Measurements from ENCODE around the gene CIT. TPM values are rescaled to one million over a fixed set of nuclear protein-coding genes. Genes with fewer than 3 reads are reported as not detected.
A peak's percentile ranks its signal among the peaks of the same experiment; 100 is the strongest.
"Not testable (repeated sequence)": the region's sequence is repeated elsewhere in the genome, so short reads cannot be mapped to it uniquely, and the experiment has no call there.

Gene CIT
- total RNA-seq, 4 donors from 2014 or later, result under 0.01 to 28.1 (median 5.8) TPM

GRCh38 chr12:119901670-119902069 is 24.6 kb upstream of the CIT start:
- Histone ChIP-seq H3K36me3 (no peaks in the 10 kb centered on the region), H3K4me1 (no peaks in the 10 kb centered on the region), H3K27ac (no peak overlapping the region), H3K4me3 (no peak overlapping the region), H3K27me3 (no peaks in the 10 kb centered on the region), H3K9me3 (no peaks in the 10 kb centered on the region)
- intact Hi-C loops (cut with DNase I; ENCODE audit: low total_unique reads), result no loop called here
- TF ChIP-seq POLR2A (IDR thresholded peaks at IDR 0.05), result no peak
- TF ChIP-seq CTCF (IDR thresholded peaks at IDR 0.05), result no peak
- DNase-seq, result no peak

GRCh38 chr12:119894916-119895315 is 17.8 kb upstream of the CIT start:
- Histone ChIP-seq H3K4me3 (no peak overlapping the region), H3K4me1 (no peaks in the 10 kb centered on the region), H3K9me3 (no peaks in the 10 kb centered on the region), H3K27me3 (no peaks in the 10 kb centered on the region), H3K36me3 (no peaks in the 10 kb centered on the region), H3K27ac (no peak overlapping the region)
- TF ChIP-seq POLR2A (IDR thresholded peaks at IDR 0.05), result no peak
- intact Hi-C loops (cut with DNase I; ENCODE audit: low total_unique reads), result no loop called here
- DNase-seq, result no peak

DNA sequence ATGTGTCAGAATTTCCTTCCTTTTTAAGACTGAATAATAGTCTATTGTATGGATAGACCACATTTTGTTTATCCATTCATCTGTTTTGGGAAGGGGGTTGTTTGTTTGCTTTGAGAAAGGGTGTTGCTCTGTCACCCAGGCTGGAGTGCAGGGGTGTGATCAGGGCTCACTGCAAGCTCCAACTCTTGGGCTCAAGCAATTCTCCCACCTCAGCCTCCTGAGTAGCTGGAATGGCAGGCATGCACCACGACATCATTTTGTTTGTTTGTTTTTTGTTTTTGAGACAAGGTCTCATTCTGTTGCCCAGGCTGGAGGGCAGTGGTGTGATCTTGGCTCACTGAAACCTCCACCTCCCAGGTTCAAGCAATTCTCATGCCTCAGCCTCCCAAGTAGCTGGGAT is 15.5 kb upstream of the CIT start:
- H3K9me3 ChIP-seq; intact Hi-C loops (cut with DNase I; ENCODE audit: low total_unique reads); DNase-seq; H3K4me1 ChIP-seq; H3K36me3 ChIP-seq; H3K27me3 ChIP-seq; H3K4me3 ChIP-seq; H3K27ac ChIP-seq: not testable (repeated sequence)

GRCh38 chr12:119885549-119885948 is 8.4 kb upstream of the CIT start:
- no peak overlapping the region for H3K27ac ChIP-seq
- H3K4me3 ChIP-seq, result no peak overlapping the region
- H3K36me3 ChIP-seq, result no peaks in the 10 kb centered on the region
- TF ChIP-seq CTCF (IDR thresholded peaks at IDR 0.05), result no peak
- TF ChIP-seq POLR2A (IDR thresholded peaks at IDR 0.05), result no peak
- intact Hi-C loops (cut with DNase I; ENCODE audit: low total_unique reads), result no loop called here
- H3K9me3 ChIP-seq, result no peaks in the 10 kb centered on the region
- no peak for DNase-seq
- H3K4me1 ChIP-seq, result no peaks in the 10 kb centered on the region
- no peaks in the 10 kb centered on the region for H3K27me3 ChIP-seq

- intact Hi-C loops (cut with DNase I; ENCODE audit: low total_unique reads); H3K4me1 ChIP-seq; H3K4me3 ChIP-seq; H3K9me3 ChIP-seq; H3K27me3 ChIP-seq; DNase-seq; H3K27ac ChIP-seq; H3K36me3 ChIP-seq: not testable (repeated sequence)
Measured at GRCh38 chr12:119883791-119884190, 6.7 kb upstream of the CIT start.

DNA sequence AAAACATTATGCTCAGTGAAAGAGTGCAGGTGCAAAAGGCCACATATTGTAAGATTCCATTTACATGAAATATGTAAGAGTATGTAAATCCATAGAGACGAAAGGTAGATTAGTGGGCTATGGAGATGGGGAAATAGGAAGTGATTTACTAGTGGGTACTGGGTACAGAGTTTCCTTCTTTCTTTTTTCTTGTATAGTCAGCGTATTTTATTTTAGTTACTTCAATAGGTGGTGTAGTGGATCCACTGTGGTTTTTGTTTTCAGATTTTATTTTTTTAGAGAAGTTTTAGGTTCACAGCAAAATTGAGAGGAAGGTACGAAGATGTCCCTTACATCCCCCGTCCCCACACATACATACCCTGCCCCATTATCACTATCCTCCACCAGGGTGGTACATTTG is 6.1 kb upstream of the CIT start:
- H3K4me3 ChIP-seq, result no peak overlapping the region
- no peaks in the 10 kb centered on the region for H3K27me3 ChIP-seq
- no peak for TF ChIP-seq CTCF (IDR thresholded peaks at IDR 0.05)
- no peak for TF ChIP-seq POLR2A (IDR thresholded peaks at IDR 0.05)
- H3K9me3 ChIP-seq, result no peaks in the 10 kb centered on the region
- no peaks in the 10 kb centered on the region for H3K36me3 ChIP-seq
- H3K4me1 ChIP-seq, result no peaks in the 10 kb centered on the region
- no peak overlapping the region for H3K27ac ChIP-seq
- DNase-seq, result no peak
- intact Hi-C loops (cut with DNase I; ENCODE audit: low total_unique reads), result no loop called here

GRCh38 chr12:119877639-119877948 is 474 bp upstream of the CIT start:
- H3K9me3 ChIP-seq, result no peaks in the 10 kb centered on the region
- DNase-seq, result no peak
- TF ChIP-seq CTCF (IDR thresholded peaks at IDR 0.05), result no peak
- no peak for TF ChIP-seq POLR2A (IDR thresholded peaks at IDR 0.05)
- H3K4me1 ChIP-seq, result no peaks in the 10 kb centered on the region
- no peaks in the 10 kb centered on the region for H3K27me3 ChIP-seq
- no peak overlapping the region for H3K27ac ChIP-seq
- peak overlapping the region; percentile 45 to 52 for H3K4me3 ChIP-seq
- no peaks in the 10 kb centered on the region for H3K36me3 ChIP-seq
- intact Hi-C loops (cut with DNase I; ENCODE audit: low total_unique reads), result no loop called here
